Measurements from ENCODE around the gene C18orf54.
A peak's percentile ranks its signal among the peaks of the same experiment; 100 is the strongest.

The C18orf54 gene

GRCh38 chr18:54392543-54393023 is 34.9 kb downstream of the C18orf54 start:
- no peaks in the 10 kb centered on the region for H3K4me1 ChIP-seq (ENCODE audit: control insufficient read depth, insufficient read depth, low read length)
- ChIA-PET CTCF (interaction anchor here (0.6 to 2.1 kb wide), 18 partner anchors 10 to 1509 kb away, joined by 3 to 22 read pairs (median 4); partner anchors contain the start of genes C18orf54 and STARD6), POLR2A (interaction anchor here (0.7 to 2.1 kb wide), 2 partner anchors 35 to 276 kb away, joined by 3 to 5 read pairs; partner anchors contain the start of genes C18orf54 and STARD6)
- no peaks in the 10 kb centered on the region for H3K9me3 ChIP-seq (ENCODE audit: control insufficient read depth, insufficient read depth, low read depth, low read length)
- TF ChIP-seq ZNF654 (tag by site-specific recombination; IDR thresholded peaks at IDR 0.05; ENCODE audit: low read depth) (peak; percentile 61), ZNF518A (tag by site-specific recombination; conservative IDR thresholded peaks at IDR 0.05; ENCODE audit: low read depth) (no peak), CTCF (tag by site-specific recombination; IDR thresholded peaks at IDR 0.05) (peak; percentile 43; the same call in 1 of the 2 replicates)
- H3K27ac ChIP-seq (ENCODE audit: extremely low read depth, low read depth, low read length), result no peak overlapping the region
- no peaks in the 10 kb centered on the region for H3K36me3 ChIP-seq (ENCODE audit: control insufficient read depth in 2 of 2, insufficient read depth in 1 of 2, low read length in 2 of 2)
- H3K4me3 ChIP-seq (ENCODE audit: low read depth, low read length), result no peak overlapping the region

GRCh38 chr18:54393648-54394294 is 36.1 kb downstream of the C18orf54 start:
- TF ChIP-seq ZNF629 (tag by site-specific recombination; IDR thresholded peaks at IDR 0.05) (no peak), ZNF558 (tag by site-specific recombination; IDR thresholded peaks at IDR 0.05) (no peak), ZSCAN16 (tag by site-specific recombination; IDR thresholded peaks at IDR 0.05) (no peak), REST (tag by site-specific recombination; IDR thresholded peaks at IDR 0.05) (no peak), PRDM1 (tag by site-specific recombination; IDR thresholded peaks at IDR 0.05) (no peak), ZBTB7A (tag by site-specific recombination; IDR thresholded peaks at IDR 0.05; ENCODE audit: low read depth) (no peak), ZNF677 (tag by site-specific recombination; IDR thresholded peaks at IDR 0.05) (no peak)
- Histone ChIP-seq H3K36me3 (ENCODE audit: control insufficient read depth in 2 of 2, insufficient read depth in 1 of 2, low read length in 2 of 2) (no peaks in the 10 kb centered on the region), H3K9me3 (ENCODE audit: control insufficient read depth, insufficient read depth, low read depth, low read length) (no peaks in the 10 kb centered on the region), H3K4me1 (ENCODE audit: control insufficient read depth, insufficient read depth, low read length) (no peaks in the 10 kb centered on the region), H3K27ac (ENCODE audit: extremely low read depth, low read depth, low read length) (no peak overlapping the region), H3K4me3 (ENCODE audit: low read depth, low read length) (no peak overlapping the region)
- POLR2A ChIA-PET, result interaction anchor here (2.1 kb wide), 1 partner anchor 36 kb away, joined by 5 read pairs; the partner anchor contains the start of genes C18orf54 and STARD6
- CTCF ChIA-PET, result interaction anchor here (0.9 to 2.1 kb wide), 3 partner anchors 25 to 278 kb away, joined by 3 to 16 read pairs (median 7); no protein-coding TSS in a partner anchor

Data from HEK293 (cell line).